ENCODE measurements around the gene DICER1. TPM values are rescaled to one million over a fixed set of nuclear protein-coding genes. Genes with fewer than 3 reads are reported as not detected.

DICER1 gene
- total RNA-seq, 1 donor from 2014 or later = 71.1 TPM

DNA sequence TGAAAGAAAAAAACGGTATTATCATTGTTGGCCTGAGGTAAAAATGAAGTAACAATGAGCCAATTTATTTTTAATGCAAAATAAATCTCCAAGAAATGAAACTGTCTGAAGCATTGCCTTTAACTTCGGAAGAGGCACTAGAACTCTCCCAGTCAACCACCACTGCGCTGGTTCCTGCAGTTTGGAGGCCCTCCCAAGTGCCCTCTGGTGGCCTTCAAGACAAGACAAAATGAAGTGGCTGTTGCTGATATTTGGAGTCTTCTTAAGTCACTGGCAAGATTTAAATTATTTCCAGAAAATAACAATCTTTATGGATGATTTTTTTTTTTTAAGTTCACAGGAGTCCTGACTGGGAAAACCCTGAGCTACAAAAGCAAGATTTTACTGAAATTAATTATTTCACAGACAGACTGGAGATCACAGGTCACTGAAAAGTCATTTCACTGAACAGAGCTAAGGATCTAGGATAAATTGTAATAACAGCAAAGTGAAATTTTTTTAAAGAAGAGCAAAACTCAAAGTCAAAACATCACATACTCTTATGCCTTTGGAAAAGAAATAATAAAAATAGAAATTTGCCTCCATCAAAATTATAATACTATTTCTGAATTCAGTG is 58.2 kb downstream of the DICER1 start:
- H3K27me3 ChIP-seq = no peaks in the 10 kb centered on the region
- H3K9me3 ChIP-seq = no peaks in the 10 kb centered on the region
- H3K4me1 ChIP-seq = peaks cover 8% of the 10 kb centered on the region
- H3K27ac ChIP-seq = no peak overlapping the region
- no peak overlapping the region for H3K4me3 ChIP-seq
- peak; percentile 86 for ATAC-seq
- intact Hi-C loops (cut with DNase I) = no loop called here
- TF ChIP-seq, protein P1, sequence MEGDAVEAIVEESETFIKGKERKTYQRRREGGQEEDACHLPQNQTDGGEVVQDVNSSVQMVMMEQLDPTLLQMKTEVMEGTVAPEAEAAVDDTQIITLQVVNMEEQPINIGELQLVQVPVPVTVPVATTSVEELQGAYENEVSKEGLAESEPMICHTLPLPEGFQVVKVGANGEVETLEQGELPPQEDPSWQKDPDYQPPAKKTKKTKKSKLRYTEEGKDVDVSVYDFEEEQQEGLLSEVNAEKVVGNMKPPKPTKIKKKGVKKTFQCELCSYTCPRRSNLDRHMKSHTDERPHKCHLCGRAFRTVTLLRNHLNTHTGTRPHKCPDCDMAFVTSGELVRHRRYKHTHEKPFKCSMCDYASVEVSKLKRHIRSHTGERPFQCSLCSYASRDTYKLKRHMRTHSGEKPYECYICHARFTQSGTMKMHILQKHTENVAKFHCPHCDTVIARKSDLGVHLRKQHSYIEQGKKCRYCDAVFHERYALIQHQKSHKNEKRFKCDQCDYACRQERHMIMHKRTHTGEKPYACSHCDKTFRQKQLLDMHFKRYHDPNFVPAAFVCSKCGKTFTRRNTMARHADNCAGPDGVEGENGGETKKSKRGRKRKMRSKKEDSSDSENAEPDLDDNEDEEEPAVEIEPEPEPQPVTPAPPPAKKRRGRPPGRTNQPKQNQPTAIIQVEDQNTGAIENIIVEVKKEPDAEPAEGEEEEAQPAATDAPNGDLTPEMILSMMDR (IDR thresholded peaks at IDR 0.05) = peak; percentile 67
- peaks cover 63% of the 10 kb centered on the region for H3K36me3 ChIP-seq
- no peak for DNase-seq

DNA sequence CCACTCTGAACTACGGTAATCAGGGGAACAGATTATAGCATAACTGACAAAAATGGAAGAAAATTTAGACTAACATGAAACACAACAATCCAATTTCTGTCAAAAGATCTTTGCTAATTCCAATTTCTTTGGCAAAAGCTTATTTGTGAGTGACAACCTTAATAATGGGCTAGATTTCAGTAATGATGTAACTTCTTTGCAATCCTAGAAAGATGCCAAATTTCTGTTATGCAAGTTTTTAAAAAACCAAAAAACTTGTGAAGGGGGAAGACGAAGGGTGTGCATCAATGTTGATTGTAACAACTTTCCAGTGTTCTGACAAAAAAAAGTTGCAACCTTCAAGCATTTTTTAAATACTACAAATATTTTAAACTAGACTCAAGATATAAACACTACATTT is 59.9 kb downstream of the DICER1 start:
- intact Hi-C loops (cut with DNase I) = no loop called here

DNA sequence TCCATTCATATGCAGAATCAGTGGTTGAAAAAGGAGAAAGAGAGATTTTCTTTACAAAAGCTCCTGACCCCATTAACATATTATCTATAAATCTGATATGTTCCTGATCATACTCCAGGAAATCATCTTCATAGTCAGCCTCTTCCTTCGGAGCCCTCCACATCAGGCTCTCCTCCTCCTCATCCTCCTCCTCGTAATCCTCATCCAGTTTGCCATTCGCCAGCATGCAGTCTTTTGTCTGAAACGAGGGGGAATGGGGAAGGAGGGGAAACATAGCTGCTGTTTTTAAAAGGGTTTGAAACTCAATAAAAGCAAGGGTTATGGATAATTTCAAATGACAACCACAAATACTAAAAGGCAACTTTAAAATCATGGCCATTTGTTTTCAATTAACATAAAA is 60.9 kb downstream of the DICER1 start:
- TF ChIP-seq, protein P1 (IDR thresholded peaks at IDR 0.05) = no peak
- DNase-seq (no peak), ATAC-seq (no peak)
- Histone ChIP-seq H3K27ac (no peak overlapping the region), H3K9me3 (no peaks in the 10 kb centered on the region), H3K4me1 (peaks cover 8% of the 10 kb centered on the region), H3K4me3 (no peak overlapping the region), H3K27me3 (no peaks in the 10 kb centered on the region), H3K36me3 (peaks cover 63% of the 10 kb centered on the region)
- intact Hi-C loops (cut with DNase I) = no loop called here

More for the DNA sequence above, 59.9 kb downstream of the DICER1 start:
- H3K4me3 ChIP-seq = no peak overlapping the region
- no peaks in the 10 kb centered on the region for H3K27me3 ChIP-seq
- no peak overlapping the region for H3K27ac ChIP-seq
- ATAC-seq (no peak), DNase-seq (no peak)
- H3K9me3 ChIP-seq = no peaks in the 10 kb centered on the region
- TF ChIP-seq, protein P1 (IDR thresholded peaks at IDR 0.05) = no peak
- peaks cover 63% of the 10 kb centered on the region for H3K36me3 ChIP-seq
- H3K4me1 ChIP-seq = peaks cover 8% of the 10 kb centered on the region

DNA sequence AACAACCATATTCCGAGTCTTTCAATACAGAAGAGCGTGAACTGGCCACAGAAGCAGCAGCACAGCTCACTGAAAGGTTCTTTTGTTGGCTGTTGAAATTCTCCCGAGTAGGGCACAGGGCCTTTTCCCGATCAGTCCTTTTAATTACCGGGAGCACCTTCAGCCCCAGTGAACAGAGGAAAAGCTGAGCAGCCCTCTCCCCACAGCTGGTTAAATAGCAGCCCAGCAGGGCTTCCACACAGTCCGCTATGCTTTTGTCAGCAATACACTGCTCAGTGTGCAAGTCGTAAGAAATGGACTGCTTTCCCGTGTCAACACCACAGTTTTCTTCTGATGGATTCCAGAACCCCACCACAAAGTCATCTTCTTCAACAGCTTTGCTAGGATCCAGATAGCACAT is 61.3 kb downstream of the DICER1 start:
- H3K4me3 ChIP-seq = no peak overlapping the region
- no peaks in the 10 kb centered on the region for H3K27me3 ChIP-seq
- no peak overlapping the region for H3K27ac ChIP-seq
- TF ChIP-seq, protein P1 (IDR thresholded peaks at IDR 0.05) = no peak
- H3K36me3 ChIP-seq = peaks cover 64% of the 10 kb centered on the region
- intact Hi-C loops (cut with DNase I) = no loop called here
- H3K9me3 ChIP-seq = no peaks in the 10 kb centered on the region
- DNase-seq (no peak), ATAC-seq (no peak)
- peaks cover 8% of the 10 kb centered on the region for H3K4me1 ChIP-seq

DNA sequence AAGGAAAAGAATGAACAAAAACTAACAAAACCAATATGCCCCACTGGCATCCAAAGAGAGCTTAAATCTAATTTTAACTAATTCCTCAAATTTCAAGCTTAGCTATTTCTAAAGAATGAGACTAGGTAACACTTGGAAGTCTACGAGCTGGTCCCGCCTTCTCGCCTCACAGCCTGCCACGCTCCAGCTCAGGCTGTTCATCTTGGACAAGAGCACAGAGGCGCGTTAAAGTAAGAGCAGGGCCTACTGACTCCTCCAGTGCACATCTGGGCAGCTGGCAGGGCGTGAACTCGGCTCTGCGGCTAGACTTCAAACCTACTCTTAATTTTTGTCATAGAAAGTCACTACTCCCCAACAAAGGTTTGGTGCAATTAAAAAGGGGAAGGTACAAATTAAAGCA is 64.6 kb downstream of the DICER1 start:
- DNase-seq (no peak), ATAC-seq (no peak)
- intact Hi-C loops (cut with DNase I) = no loop called here
- Histone ChIP-seq H3K4me1 (no peaks in the 10 kb centered on the region), H3K36me3 (peaks cover 88% of the 10 kb centered on the region), H3K27ac (no peak overlapping the region), H3K9me3 (no peaks in the 10 kb centered on the region), H3K27me3 (no peaks in the 10 kb centered on the region), H3K4me3 (no peak overlapping the region)
- TF ChIP-seq, protein P1 (IDR thresholded peaks at IDR 0.05) = no peak

DNA sequence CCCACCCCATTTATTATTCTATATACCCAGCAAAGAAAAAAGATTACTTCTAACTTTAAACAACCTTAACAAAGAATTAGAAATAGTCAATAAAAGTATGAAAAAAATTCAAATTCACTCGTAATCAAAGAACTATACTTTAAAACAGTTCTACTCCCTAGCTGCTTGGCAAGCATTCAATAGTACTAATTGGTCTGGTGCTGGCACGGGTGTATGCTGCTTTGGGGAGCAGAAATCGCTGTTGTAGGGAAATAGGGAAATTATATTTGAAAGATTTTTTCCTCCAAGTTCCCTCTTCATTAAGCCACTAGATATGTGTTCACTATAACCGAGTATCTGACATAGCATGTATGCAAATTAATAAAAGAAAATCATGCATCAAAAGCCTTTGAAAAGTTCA is 65.7 kb downstream of the DICER1 start:
- Histone ChIP-seq H3K27ac (no peak overlapping the region), H3K27me3 (no peaks in the 10 kb centered on the region), H3K4me3 (no peak overlapping the region), H3K4me1 (no peaks in the 10 kb centered on the region), H3K9me3 (no peaks in the 10 kb centered on the region), H3K36me3 (peaks cover 99% of the 10 kb centered on the region)
- ATAC-seq (no peak), DNase-seq (no peak)
- intact Hi-C loops (cut with DNase I) = no loop called here
- TF ChIP-seq, protein P1 (IDR thresholded peaks at IDR 0.05) = no peak

Data from upper lobe of right lung (tissue), 1 donor.